ELR (cell line): ENCODE measurements around the gene EOGT.

Source experiments
- DNase-seq: peaks from one replicate; pipeline ENCODE4 v3.0.0-alpha.2; 2015; ENCODE audit warnings: low read depth

EOGT gene

DNA sequence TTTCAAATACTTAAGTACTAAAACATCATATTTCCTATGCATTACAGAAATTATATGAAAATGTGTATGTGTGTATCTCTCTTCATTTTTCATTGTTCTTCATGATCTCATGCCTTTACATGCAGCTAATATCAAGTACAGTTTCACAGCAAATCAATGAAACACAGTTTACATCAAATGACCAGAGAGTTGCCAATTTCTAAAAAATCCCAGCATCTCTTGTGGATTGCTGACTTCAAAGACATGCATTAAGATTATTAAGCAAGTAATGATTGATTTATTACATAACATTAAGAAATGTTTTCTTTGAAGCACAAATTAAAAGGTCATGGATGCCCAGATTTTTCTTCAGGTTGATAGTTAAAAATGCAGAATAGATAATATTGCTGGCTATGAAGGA lies 50.1 kb downstream of the EOGT start:
- no peak for DNase-seq

DNA sequence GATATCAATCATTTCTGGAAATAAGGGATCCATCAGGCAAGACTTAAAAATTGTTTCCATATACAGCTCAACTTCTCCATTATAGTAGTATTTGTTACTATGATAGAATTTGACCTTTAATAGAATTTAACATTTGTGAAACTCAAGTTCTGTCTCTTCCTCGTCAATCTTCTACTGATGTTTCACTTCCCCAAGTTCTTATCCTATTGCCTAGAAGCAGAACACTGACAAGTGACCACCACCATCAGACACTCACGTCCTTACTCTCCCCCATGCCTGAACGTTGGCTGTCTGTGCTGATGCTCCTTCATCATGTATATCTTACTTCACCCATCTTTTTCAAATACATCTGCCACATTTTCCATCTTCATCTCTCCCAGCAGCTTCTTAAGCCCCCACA lies 54.6 kb downstream of the EOGT start:
- DNase-seq: no peak

DNA sequence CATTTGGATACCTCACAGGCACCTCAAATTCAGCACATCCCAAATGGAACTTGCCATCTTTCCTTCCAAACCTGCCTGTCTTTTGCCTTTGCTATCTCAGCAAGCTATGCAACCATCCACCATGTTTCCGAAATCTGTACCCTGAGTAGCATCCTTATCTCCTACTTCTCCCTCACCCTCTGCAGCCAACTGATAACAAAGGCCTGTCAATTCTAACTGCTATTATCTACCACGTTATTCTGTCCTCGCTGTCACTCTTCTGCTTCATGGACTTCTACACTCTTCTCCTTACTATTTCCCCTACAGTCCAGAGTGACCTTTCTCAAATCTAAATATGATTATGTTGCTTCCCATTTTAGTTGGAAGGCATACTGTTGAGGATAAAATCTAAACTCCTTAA lies 55.6 kb downstream of the EOGT start:
- DNase-seq: no peak

GRCh38 chr3:68953816-68954444 lies 59.6 kb downstream of the EOGT start:
- DNase-seq: no peak

DNA sequence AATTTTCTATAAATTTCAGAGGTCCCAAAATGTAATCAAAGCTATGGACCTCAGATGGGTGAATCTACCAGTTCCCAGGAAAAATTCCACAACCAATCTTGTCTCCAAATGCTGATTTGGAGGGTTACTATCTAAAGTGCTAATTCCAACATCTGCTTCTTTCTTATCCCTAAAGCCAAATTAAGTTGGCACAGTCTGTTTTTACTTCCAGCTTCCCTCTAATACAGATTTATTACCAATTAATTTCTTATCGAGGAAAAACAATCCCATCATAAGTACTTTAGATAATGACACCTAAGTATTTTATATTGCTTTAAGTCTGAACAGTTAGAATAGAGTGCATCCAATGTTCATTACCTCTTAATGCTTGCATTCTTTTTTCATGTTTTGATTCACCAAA lies 68.3 kb downstream of the EOGT start:
- no peak for DNase-seq

GRCh38 chr3:68943753-68944500 lies 69.6 kb downstream of the EOGT start:
- no peak for DNase-seq

GRCh38 chr3:68941055-68941454 lies 72.4 kb downstream of the EOGT start:
- no peak for DNase-seq

GRCh38 chr3:68936856-68937255 lies 76.6 kb downstream of the EOGT start:
- DNase-seq: no peak

GRCh38 chr3:68935778-68936177 lies 77.7 kb downstream of the EOGT start:
- no peak for DNase-seq

DNA sequence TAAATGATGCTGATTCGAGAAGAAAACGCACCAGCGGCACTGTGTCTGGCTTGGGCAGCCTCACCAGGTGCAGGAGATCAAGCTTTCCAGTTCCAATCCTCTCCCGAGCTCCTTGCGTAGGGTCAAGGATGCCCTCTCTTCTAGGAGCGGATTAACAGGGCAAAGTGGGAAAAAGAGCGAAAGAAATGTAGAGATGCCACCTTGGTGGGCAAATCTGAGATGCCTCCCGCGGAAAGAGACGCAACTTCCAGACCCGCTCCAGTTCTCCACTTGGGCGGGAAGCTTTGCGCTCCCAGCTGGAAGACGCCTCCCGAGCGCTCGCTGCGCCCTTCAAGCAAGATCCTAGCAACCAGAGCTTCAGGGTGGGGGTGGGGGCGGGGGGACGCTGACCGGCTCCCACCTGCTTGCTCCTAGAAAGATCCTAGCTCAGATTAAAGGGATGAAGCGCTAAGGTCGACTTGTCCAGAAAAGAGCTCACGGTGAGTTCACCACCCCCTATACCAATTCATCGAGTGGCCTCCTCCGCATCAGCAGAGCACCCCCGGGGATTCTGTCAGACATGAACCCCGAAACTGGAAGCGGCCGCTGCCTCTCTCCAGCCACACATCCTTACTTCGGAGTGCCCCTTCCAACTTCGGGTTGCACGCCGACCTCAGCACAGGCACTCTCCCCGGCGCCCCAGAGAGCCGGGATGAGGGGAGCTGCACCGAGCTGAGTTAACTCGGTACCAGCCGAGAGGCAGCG lies 81.9 kb downstream of the EOGT start:
- DNase-seq: no peak
